BJ (cell line): ENCODE results near the gene PARD3. TPM values are rescaled to one million over a fixed set of nuclear protein-coding genes. Genes with fewer than 3 reads are reported as not detected.
"Not testable (repeated sequence)": the region's sequence is repeated elsewhere in the genome, so short reads cannot be mapped to it uniquely, and the experiment has no call there.

Experiments used
- CTCF ChIA-PET: fragments of 350-600 bp; formaldehyde crosslinking; extraction: SDS; loops from one replicate; lab custom pipeline; 2021; ENCODE audit warnings: antibody characterized with exemption, inconsistent platforms; lab: Yijun Ruan, JAX
- POLR2A ChIA-PET: fragments of 300-600 bp; sonication (Branson Sonifier 250); formaldehyde crosslinking; extraction: SDS; loops from one replicate; lab custom pipeline; 2021; ENCODE audit warnings: antibody characterized with exemption; lab: Charles Lee
- DNase-seq: peaks from one replicate; pipeline ENCODE4 v3.0.0-alpha.2; 2011; ENCODE audit warnings: low read depth
- H3K27me3 ChIP-seq: 2 replicates; pipeline ENCODE4 v1.6.0; 2011; ENCODE audit warnings: low read length; ENCODE audit not compliant: control insufficient read depth, insufficient read depth
- H3K36me3 ChIP-seq: 2 replicates; pipeline ENCODE4 v1.5.1; 2011; ENCODE audit warnings: low read length; ENCODE audit not compliant: control insufficient read depth, insufficient read depth
- H3K4me3 ChIP-seq: 2 replicates; pipeline ENCODE4 v1.5.1; 2011; ENCODE audit warnings: low read depth, mild to moderate bottlenecking, control low read depth, low read length
- CTCF ChIP-seq: IDR thresholded peaks from 2 replicates; pipeline ENCODE4 v1.5.1; 2011; ENCODE audit warnings: low read depth, mild to moderate bottlenecking, control low read depth, inconsistent platforms, low read length, moderate library complexity; ENCODE audit not compliant: insufficient read depth
- polyA plus RNA-seq: library from polyadenylated mRNA; depleted of rRNA; stranded (reverse); fragments of >200 nt; gene quantifications from 2 replicates; pipeline ENCODE4 v1.2.3, GENCODE V29; 2011

PARD3 gene
- polyA plus RNA-seq, 1 experiment, result 17.7 TPM

DNA sequence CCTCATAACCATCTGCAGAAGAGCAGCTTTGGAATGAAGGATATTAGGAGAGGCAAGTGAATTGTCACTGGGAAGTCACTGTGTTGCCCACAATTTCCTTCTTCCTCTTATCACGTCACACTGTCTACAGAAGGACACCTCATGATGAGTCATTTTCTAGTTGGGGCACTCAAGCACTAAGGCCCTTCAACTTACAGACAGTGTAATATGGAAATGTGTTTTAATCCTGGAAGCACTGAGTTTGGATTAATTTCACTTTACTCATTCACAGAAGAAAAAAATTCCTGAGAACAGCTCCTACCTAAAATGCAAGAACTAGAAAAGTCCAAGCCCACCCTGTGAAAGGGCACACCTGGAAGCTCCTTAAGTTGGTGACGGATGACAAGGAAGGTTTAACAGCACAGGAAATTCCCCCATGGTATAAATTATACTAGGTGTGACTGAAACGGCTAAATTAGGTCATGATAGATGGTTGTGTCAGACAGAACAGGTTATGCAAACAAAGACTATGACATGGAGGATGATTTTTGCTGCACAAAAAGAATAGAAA lies 56.6 kb downstream of the PARD3 start:
- peak; percentile 51 for DNase-seq
- Histone ChIP-seq H3K27me3 (no peaks in the 10 kb centered on the region), H3K36me3 (no peaks in the 10 kb centered on the region; the same call in 1 of the 2 replicates), H3K4me3 (no peak overlapping the region)
- TF ChIP-seq CTCF, result no peak
- ChIA-PET POLR2A (no interaction called here), CTCF (interaction anchor here (1.3 to 1.7 kb wide), 2 partner anchors 14 to 35 kb away, joined by 3 to 4 read pairs; no protein-coding TSS in a partner anchor)

GRCh38 chr10:34757933-34758332 lies 57.2 kb downstream of the PARD3 start:
- no peak for TF ChIP-seq CTCF
- no peak for DNase-seq
- ChIA-PET CTCF (interaction anchor here (1.3 to 1.7 kb wide), 2 partner anchors 13 to 34 kb away, joined by 3 to 4 read pairs; no protein-coding TSS in a partner anchor), POLR2A (no interaction called here)
- Histone ChIP-seq H3K4me3 (no peak overlapping the region), H3K27me3 (no peaks in the 10 kb centered on the region), H3K36me3 (no peaks in the 10 kb centered on the region; the same call in 1 of the 2 replicates)

GRCh38 chr10:34757181-34757580 lies 57.9 kb downstream of the PARD3 start:
- H3K36me3 ChIP-seq, H3K4me3 ChIP-seq, DNase-seq, POLR2A ChIA-PET, H3K27me3 ChIP-seq: not testable (repeated sequence)
- CTCF ChIA-PET, result interaction anchor here (1.7 kb wide), 1 partner anchor 34 kb away, joined by 4 read pairs; no protein-coding TSS in a partner anchor

GRCh38 chr10:34756584-34756983 lies 58.5 kb downstream of the PARD3 start:
- POLR2A ChIA-PET, result no interaction called here
- DNase-seq, result no peak
- no peaks in the 10 kb centered on the region; the same call in 1 of the 2 replicates for H3K36me3 ChIP-seq
- CTCF ChIA-PET, result interaction anchor here (0.7 kb wide), 1 partner anchor 13 kb away, joined by 3 read pairs; no protein-coding TSS in a partner anchor
- TF ChIP-seq CTCF, result no peak
- H3K27me3 ChIP-seq, result no peaks in the 10 kb centered on the region
- H3K4me3 ChIP-seq, result no peak overlapping the region

- TF ChIP-seq CTCF, result no peak
- CTCF ChIA-PET, result interaction anchor here (1.8 kb wide), 1 partner anchor 11 kb away, joined by 6 read pairs; no protein-coding TSS in a partner anchor
- POLR2A ChIA-PET, result no interaction called here
- Histone ChIP-seq H3K27me3 (no peaks in the 10 kb centered on the region), H3K4me3 (no peak overlapping the region), H3K36me3 (no peaks in the 10 kb centered on the region; the same call in 1 of the 2 replicates)
- DNase-seq, result no peak
Observed at GRCh38 chr10:34753014-34753757, 61.9 kb downstream of the PARD3 start.
